NCI-H345 (cell line): ENCODE measurements around the gene IWS1.
A peak's percentile ranks its signal among the peaks of the same experiment; 100 is the strongest.
"Not testable (repeated sequence)": the region's sequence is repeated elsewhere in the genome, so short reads cannot be mapped to it uniquely, and the experiment has no call there.

Experiments
- DNase-seq: peaks from one replicate; lab custom pipeline; 2025; lab: John Stamatoyannopoulos, UW

Gene IWS1

GRCh38 chr2:127527001-127527804 lies 914 bp upstream of the IWS1 start:
- DNase-seq = no peak

GRCh38 chr2:127525691-127526131 lies 578 bp downstream of the IWS1 start:
- no peak for DNase-seq

DNA sequence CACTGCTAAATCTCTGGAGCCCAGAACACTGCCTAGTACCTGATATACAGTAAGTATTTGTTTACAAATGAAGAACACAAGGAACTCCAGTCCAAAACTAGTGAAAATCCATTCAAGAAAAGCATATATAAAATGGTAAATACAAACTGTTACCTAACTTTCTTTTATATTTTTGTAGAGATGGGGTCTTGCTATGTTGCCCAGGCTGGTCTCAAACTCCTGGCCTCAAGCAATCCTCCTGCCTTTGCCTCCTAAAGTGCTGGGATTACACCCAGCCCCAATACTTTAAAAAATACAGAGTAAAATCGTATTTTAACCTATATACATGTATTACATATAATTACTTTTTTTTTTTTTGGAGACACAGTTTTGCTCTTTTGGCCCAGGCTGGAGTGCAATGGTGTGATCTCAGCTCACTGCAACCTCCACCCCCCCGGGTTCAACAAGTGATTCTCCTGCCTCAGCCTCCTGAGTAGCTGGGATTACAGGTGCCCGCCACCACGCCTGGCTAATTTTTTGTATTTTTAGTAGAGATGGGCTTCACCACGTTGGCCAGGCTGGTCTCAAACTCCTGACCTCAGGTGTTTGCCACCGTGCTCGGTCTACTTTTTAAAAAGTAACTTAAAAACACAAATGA lies 2.0 kb downstream of the IWS1 start:
- DNase-seq = not testable (repeated sequence)

DNA sequence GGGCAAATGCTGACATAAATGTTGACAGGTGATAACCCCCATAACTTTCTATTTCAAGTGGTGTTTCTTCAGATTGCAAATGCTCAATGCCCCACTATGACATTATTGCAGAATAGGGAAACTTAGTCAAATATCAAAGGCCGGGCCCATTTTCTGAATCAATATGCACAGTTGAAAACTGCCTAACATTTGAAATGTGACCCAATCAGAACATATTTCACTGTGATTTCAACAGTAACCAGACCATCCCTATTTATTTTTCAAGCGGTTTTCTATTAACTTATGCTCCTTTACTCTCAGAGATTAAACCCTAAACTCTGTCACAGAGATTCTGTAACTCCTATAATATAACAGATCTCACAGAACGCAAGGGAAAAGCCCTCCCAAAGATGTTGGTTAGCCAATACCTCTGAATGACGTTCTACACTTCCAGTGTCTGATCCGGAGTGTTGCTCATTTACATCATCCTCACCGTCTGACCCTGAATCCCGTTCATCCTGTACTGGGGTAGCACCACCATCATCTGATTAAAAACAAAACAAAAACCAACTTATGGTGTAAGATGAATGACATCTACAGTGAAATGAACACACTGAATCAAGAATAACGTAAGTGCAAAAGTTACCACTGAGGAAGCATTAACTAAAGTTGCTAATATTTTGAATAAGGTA lies 2.9 kb downstream of the IWS1 start:
- DNase-seq = no peak

GRCh38 chr2:127520424-127520823 lies 5.9 kb downstream of the IWS1 start:
- no peak for DNase-seq

DNA sequence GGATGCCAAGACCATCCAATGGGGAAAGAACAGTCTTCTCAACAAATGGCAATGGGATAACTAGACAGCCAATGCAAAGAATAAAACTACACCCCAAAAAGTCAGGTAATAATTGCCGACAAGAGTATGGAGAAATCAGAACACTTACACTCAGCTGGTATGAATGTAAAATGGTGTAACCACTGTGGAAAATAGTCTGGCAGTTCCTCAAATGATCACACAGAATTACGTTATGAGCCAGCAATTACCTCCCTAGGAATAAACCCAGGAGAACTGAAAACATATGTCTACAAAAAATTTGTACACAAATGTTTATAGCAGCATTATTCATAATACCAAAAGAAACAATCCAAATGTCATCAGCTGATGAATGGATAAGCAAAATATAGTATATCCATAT lies 8.8 kb downstream of the IWS1 start:
- no peak for DNase-seq

DNA sequence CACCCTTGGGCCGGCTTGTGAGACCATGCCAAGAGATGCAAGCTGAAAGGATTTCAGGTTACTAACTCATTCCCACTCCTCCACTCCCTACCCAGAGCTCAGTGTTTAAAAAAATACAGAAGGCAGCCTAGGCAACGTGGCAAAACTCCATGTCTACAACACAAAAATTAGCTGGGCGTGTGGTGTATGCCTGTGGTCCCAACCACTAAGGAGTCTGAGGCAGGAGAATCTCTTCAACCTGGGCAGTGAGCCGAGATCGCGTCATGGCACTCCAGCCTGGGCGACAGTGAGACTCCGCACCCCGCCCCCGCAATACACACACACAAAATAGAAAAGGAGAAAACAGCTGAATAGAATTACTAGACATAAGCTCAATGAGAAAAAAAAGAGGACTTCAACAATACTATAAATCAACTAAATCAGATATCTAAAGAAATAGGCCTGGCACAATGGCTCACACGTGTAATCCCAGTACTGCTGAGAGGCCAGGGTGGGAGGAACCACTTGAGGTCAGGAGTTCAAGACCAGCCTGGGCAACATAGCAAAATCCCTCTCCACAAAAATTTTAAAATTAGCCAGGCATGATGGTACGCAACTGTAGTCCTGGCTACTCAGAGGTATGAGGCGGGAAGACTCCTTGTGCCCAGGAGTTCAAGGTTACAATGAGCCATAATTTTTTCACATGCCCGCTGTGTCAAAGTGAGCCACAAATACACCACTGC lies 10.1 kb downstream of the IWS1 start:
- DNase-seq = no peak

DNA sequence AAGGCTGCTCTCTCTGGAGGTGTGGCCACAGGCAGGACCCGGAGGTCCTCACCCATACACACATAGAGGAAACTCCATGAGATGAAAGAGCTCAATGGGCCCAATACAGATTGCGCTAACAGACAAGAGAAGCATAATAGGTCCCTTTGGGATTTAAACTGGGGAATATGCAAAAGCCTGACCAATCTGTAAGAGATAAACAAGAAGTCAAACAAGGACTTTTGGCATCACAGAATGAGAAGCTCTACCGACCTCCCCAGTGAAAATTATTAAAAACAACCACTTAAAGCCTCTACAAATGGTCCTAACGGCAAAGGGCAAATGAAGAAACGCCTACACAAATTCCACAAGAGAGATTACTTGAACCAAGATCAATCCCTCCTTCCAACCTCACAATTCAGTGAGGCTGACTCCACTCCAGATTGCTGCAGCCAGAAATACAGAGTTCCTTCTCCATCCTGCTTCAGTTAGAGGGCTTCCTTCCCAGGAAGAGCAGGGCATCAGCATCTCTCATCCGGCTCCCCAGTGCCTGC lies 10.8 kb downstream of the IWS1 start:
- DNase-seq = no peak

DNA sequence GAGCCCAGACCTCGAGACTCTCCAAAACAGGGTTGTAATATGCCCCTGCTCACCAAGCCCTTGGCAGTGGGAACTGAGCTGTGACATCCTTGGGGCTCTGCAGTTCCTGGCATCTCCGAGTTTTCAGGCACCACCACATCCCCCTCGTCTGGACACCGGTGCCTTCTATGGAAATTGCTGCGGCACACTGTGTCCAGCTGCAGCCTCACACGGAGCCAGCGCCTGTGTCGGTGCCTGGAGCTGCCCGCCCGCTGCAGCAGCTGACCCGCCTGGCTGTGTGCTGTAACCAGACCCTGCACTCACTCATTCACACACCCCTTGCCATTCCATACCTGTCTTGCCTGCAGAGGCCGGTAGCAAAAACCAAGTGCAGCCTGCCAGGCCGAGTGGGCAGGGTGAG lies 11.8 kb downstream of the IWS1 start:
- DNase-seq = no peak

DNA sequence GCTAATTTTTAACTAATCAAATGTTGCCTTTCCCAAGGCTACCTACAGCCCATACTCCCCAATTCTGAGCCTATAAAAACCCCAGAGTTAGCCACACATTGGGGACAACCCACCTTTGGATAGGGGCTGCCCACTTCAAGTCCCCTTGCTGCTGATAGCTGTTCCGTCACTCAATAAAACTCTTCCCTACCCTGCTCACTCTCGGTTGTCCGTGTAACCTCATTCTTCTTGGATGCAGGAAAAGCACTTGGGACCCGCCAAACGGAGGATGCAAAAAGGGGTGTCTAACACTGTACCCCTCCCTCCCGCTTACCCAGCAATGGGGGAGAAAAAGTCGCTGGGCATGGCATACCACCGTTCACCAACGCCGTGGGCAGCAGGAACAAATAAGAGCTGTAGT lies 12.2 kb downstream of the IWS1 start:
- no peak for DNase-seq

DNA sequence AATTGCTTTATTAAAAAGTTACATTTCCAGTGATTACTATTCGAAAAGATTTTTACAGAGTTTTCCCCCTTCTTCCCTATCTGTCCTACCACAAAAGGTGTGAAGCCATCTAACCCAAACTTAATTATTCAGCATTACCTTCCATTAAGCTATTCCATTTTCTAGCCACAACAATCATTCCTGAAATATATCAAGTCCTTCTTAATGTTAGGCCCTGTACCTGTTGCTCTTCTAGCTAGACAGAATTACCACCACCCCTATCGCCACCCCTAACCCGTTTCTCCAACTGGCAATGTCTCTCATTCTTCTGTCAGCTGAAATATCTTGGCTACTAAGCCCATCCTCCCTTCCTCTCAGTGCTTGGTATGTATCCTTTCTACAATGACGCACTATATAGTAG lies 13.9 kb downstream of the IWS1 start:
- no peak for DNase-seq

- DNase-seq = no peak
These were observed 14.4 kb downstream of the IWS1 start for GRCh38 chr2:127511917-127512316.

DNA sequence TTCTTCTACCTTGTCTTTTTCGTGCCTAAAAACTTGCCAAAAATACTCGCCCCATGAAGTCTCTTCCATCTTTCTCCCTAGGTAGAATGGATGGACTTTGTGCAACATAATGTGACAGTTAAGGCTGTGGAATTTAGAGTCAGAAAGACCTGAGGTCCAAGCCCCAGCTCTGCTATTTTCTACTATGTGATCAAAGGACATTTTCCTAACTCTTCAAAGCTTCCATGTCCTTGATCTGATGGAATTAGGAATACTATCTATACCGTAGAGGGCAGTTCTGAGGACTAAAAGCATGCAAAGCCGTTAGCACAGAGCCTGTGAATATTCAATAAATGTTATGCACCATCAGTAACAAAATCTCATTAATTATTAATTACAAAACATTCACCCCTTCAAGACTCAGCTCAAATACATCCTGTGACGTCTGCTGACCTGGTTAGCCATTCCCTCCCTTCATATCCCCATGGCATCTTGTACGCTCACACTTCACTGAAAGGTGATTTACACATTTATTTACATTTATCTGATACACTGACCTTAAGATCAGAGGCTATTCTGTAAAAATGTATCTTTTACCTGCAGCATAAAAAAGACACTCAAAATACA lies 15.1 kb downstream of the IWS1 start:
- no peak for DNase-seq

DNA sequence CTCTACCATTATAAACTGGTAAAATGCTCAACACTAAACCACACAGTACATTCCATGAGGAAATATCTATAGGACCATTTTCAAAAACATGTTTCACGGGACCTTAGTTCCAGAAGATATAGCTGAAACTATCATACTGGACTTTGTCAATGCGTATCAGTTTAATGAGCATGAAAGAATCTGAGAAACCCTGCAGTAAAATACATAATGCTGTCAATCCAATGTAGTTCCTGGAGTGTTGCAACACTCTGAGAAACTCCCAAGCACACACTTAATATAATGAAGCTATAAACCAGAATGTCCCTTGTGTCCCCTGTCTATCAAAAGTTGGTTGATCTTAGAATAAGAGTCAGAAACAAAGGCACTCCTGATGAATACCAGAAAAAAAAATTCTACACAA lies 16.2 kb downstream of the IWS1 start:
- no peak for DNase-seq

DNA sequence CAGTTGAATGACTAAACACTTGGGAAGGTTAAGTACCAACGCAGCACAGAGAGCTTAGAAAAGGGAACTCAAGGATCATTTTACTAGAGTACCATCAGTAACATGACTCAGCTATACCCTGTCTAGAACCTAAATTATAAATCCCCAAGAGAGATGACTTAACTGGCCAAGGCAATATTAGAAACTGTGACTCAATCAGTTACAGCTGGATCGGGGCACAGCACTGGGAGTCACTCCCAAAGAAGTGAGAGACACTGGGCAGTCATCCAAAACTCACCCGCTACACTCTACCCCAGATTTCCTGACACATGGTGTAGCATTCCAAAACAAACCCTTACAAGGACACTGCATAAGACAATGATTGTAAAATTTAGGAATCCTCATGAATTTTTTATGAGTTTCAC lies 17.7 kb downstream of the IWS1 start:
- DNase-seq = peak; percentile 54

DNA sequence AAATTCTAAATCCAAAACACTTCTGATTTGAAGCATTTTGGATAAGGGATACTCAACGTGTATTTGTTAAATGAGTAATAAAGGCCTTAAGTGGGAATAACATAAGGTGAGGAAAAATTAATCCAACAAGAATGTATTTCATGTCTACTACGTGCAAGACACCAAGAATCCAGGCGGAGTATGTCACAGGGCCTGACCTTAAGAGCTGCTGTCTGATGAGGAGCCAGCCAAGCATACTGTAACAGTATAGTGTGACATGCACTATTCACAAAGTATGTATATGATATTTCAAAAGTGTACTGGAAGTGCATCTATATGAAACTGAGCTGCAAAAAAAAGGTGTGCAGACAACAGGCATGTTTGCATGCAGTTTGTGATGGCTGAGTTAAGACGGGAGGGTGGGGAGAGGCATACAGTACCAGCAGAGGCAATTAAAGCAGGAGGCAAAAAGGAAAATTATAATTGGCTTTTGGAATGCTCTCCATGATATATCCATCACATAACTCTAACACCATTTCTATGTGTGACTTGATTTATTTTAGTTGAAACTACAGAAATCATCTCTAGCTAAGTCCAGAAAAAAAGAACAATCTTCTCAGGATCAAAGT lies 18.2 kb downstream of the IWS1 start:
- DNase-seq = no peak

DNA sequence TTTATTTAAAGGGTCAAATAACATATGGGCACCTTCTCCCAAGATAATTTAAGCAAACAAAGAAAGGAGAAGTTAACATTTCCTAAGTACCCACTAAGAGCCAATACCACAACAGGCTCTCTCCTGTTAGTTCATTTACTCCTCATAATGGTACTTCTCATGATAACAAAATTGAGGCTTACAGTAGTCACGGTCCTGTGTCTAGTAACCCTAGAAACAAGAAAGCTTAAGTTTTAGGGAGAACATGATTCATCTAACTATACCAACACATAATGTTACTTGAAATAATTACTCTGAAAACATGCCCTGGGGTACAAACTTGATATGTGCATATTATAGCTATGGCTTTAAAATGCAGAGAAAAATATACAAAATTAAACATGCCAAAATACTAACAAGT lies 19.8 kb downstream of the IWS1 start:
- no peak for DNase-seq

DNA sequence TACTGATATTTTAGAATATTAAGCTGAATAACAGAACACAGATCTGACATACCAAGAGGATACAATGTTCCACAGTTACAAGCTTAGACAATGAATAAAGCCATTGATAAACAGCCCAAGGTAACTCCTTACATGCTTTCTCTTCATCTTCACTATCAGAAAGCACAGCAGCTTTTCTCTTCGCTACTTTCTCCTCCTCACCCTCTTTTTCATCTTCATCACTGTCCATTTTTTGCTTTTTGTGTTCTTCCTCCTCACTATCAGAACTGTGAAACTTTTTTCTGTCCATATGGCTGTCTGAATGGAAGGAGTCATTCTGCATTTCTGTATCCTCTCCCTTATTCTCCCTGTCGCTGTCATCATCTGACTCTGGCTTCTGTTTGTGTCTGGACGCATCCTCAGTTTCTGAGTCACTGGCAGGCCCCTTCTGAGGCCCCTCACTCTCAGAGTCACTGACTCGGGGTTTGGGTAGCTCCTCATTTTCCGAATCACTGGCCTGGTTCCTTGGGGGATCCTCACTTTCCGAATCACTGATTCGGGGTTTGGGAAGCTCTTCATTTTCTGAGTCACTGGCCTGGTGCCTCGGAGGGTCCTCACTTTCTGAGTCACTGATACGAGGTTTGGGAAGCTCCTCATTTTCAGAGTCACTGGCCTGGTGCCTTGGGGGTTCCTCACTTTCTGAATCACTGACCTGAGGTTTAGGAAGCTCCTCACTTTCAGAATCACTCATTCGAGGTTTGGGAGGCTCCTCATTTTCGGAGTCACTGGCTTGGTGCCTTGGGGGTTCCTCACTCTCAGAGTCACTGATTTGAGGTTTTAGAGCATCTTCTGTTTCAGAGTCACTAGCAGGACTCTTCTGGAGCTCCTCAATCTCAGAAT lies 21.5 kb downstream of the IWS1 start:
- DNase-seq = no peak

DNA sequence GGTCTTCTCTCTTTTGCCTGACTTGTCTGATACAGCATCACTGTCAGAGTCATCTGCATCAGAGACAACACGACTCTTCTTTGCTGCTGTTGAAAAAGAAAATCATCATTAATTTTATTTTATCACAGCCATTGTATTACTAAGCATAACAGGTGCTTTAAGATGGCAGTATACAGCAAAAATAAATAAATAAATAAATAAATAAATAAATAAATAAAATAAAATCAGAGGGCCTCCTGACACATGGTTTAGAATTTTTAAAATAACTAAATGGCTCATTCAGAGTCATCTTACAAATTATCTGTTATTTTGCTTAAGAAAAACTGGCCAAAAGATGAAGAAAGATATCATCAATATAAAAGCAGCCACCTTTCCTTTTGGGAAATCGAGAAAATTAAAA lies 22.8 kb downstream of the IWS1 start:
- no peak for DNase-seq

DNA sequence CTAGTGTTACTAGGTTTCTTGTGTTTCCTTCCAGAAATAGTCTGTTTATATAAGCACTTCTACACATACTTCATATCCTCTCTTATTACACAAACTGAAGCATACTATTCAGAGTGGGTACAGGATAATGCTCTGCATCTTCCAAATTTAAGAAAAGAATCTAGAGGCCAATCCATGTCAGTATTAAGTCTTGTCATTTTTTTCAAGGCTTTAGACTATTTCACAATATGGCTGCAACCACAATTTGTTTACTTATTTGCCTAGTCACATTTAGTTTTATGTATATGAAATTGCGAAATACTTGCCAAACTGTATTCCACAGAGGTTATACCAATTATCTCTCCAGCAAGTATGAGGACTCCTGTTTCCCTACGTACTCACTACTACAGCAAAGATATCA lies 27.9 kb downstream of the IWS1 start:
- no peak for DNase-seq
